HG03378 (cell line): ENCODE data around the gene USP11.

ENCODE experiments used
- ATAC-seq: cut with Tn5 transposase; IDR thresholded peaks from one replicate; pipeline ENCODE4 v1.9.1; 2021; ENCODE audit warnings: mild to moderate bottlenecking, moderate library complexity; ENCODE audit not compliant: unreplicated experiment

The USP11 gene

GRCh38 chrX:47202877-47203276 lies 29.9 kb upstream of the USP11 start:
- ATAC-seq: no peak

GRCh38 chrX:47204970-47205369 lies 27.8 kb upstream of the USP11 start:
- ATAC-seq: no peak

- no peak for ATAC-seq
These were observed 26.5 kb upstream of the USP11 start for GRCh38 chrX:47206316-47206715.

GRCh38 chrX:47208108-47208507 lies 24.7 kb upstream of the USP11 start:
- no peak for ATAC-seq

GRCh38 chrX:47209508-47210238 lies 23.1 kb upstream of the USP11 start:
- ATAC-seq: no peak

- ATAC-seq: no peak
These were observed 22.0 kb upstream of the USP11 start for GRCh38 chrX:47210661-47211425.

GRCh38 chrX:47212381-47213293 lies 20.2 kb upstream of the USP11 start:
- ATAC-seq: no peak

GRCh38 chrX:47214435-47215077 lies 18.3 kb upstream of the USP11 start:
- ATAC-seq: no peak

- ATAC-seq: no peak
These were observed 17.4 kb upstream of the USP11 start for GRCh38 chrX:47215291-47215900.

- ATAC-seq: no peak
These were observed 16.4 kb upstream of the USP11 start for GRCh38 chrX:47216393-47216925.

GRCh38 chrX:47217121-47217851 lies 15.5 kb upstream of the USP11 start:
- ATAC-seq: no peak

- peak; percentile 87 for ATAC-seq
These were observed 14.9 kb upstream of the USP11 start for GRCh38 chrX:47217852-47218279.

- ATAC-seq: peak; percentile 39
These were observed 14.4 kb upstream of the USP11 start, which contains the start of gene CDK16 for GRCh38 chrX:47218280-47218919. Gene CDK16 (plus strand): TSS chrX:47218681. CDS start chrX:47223558, 4,877 bp downstream.

GRCh38 chrX:47218920-47219815 lies 13.6 kb upstream of the USP11 start:
- no peak for ATAC-seq

GRCh38 chrX:47221756-47222155 lies 11.1 kb upstream of the USP11 start:
- no peak for ATAC-seq

GRCh38 chrX:47222751-47223350 lies 10.0 kb upstream of the USP11 start:
- no peak for ATAC-seq

GRCh38 chrX:47223476-47224250 lies 9.1 kb upstream of the USP11 start:
- no peak for ATAC-seq
